Astrocyte (in vitro differentiated cells and primary cell): Measurements from ENCODE around the gene ACVRL1.

Source experiments
- CTCF ChIP-seq: IDR thresholded peaks from 2 replicates; pipeline ENCODE4 v1.5.1; 2011; ENCODE audit warnings: low read depth, mild to moderate bottlenecking, inconsistent platforms, low read length, moderate library complexity; ENCODE audit not compliant: insufficient read depth
- EZH2 ChIP-seq: IDR thresholded peaks from 2 replicates; pipeline ENCODE4 v1.6.1; 2012; ENCODE audit warnings: mild to moderate bottlenecking, low read length, inconsistent platforms; ENCODE audit not compliant: insufficient read depth

DNA sequence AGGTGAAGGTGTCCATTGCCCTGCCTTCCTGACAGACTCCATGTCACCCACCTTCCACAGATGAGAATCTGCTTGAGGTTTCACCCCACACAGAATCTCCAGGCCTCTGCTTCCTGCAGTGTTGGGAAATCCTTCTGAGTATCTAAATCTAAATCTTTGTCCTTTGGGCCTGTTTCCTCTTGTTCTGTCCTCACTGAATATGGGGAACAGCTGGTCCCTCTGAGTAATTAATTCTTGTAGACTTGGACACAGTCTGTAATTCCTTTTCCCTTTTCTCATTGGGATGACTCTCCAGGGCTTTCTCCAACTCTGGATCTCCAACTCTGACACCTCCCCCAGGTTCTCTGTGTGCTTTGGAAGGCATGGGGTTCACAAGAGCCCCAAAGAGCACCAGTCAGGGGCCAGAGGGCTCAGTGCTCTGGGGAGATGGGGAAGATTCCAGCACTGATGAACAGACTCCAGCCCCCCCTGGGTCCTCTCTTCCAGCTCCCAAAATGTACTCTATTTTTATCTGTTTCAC, 2.3 kb upstream of the ACVRL1 start:
- TF ChIP-seq CTCF (no peak), EZH2 (no peak)
